GM10847 (cell line): Measurements from ENCODE around the gene CHAF1B.

Experiments
- POLR2A ChIP-seq: IDR thresholded peaks from 2 replicates; pipeline ENCODE4 v1.6.1; 2011; ENCODE audit not compliant: insufficient read length; ENCODE audit errors: extremely low read depth

CHAF1B gene

DNA sequence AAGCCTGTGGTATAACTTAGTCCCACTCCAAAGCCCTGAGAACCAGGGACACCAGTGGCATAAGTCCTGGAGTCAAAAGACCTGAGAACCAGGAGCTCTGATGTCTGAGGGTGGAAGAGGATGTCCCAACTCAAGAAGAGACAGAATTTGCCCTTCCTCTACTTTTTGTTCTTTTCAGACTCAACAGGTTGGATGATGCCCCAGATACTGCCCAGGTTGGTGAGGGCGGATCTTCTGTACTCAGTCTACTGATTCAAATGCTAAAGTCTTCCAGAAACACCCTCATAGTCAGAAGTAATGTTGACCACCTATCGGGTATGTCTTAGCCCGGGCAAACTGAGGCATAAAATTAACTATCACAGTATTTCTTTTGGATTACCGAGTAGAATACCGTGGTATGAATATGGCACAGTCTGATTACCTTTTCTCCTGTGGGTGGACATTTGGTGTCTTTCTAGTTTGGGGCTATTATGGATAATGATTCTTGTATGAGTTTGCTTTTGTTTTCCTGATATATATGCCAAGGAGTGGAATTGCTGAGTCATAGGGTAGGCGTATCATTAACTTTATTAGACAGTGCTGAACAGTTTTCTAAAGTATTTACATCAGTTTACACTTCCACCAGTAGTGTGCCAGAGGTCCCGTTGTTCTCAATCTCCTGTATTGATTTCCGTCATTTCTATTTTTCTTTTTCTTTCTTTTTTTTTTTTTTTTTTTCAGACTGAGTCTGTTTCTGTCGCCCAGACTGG lies 3.2 kb upstream of the CHAF1B start:
- TF ChIP-seq POLR2A, result no peak

DNA sequence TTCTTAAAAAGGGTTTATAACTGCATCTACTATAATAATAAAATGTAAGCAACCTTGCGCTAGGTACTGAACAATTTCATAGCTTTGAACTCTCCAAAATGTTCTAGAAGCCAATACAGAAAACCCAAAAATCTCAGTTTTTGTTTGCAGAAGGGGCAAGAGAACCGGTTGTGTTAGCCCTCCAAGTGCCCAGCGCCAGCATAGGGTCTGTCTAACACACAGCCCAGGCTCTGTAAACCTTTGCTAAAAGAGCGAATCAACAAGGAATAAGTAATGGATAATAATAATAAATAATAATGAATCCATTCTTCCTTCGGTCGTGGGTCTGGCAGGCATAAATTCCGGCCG lies 333 bp upstream of the CHAF1B start:
- no peak for TF ChIP-seq POLR2A

GRCh38 chr21:36386031-36386642 lies 945 bp downstream of the CHAF1B start:
- no peak for TF ChIP-seq POLR2A

- TF ChIP-seq POLR2A, result no peak
Measured at GRCh38 chr21:36388096-36388495, 2.9 kb downstream of the CHAF1B start.

GRCh38 chr21:36388835-36389234 lies 3.6 kb downstream of the CHAF1B start:
- no peak for TF ChIP-seq POLR2A

DNA sequence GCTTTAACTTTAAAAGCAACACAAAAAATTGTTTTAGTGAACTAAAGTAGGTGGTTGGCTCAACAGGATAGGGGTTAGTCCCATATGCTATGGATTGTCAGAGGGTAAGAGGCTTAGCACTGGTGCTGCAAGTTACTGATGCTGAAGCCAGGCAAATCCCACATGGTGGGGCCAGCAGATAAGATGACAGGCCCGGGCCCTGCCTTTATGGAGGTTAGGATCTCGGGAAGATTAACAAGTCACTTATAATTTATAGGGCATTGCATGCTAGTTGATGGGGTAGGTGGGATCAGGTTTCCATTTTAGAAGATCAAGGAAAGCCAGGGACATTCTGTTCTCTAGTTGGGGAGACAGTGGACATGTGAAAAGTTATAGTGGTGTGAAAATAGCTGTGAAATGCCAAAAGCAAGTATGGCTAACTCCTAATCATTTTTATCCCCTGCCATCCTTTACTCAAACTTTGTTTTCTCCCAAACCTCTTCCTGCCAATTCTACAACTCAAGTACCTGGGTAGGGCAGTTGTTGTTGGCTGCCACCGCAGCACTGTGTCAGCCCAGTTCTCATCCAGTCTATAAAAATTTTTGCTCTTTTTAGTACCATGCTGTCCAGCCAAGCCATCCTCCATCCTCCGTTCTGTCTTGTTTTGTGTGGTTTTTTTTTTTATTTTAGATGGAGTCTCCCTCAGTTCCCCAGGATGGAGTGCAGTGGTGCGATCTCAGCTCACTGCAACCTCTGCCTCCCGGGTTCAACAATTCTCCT lies 10.3 kb downstream of the CHAF1B start:
- no peak for TF ChIP-seq POLR2A

GRCh38 chr21:36396325-36396724 lies 11.1 kb downstream of the CHAF1B start:
- no peak for TF ChIP-seq POLR2A

DNA sequence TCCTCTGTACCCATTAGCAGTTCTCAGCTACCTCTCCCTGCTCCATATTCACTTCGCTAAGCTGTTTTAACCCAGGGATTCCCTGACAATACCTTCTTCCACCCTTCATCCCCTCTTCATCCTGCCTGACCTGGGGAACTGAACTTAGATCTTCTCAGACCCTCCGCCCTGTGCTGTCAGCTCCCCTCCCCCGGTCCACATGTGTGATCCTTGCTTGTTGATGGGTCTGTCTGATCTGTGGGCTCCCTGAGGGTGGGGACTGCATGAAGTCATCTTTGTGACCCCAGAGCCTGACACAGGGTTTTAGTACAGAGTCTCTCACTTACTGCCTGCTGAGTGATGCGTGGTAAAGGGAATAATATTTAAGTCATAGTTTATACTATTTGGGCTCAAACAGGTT lies 11.8 kb downstream of the CHAF1B start:
- TF ChIP-seq POLR2A, result no peak

DNA sequence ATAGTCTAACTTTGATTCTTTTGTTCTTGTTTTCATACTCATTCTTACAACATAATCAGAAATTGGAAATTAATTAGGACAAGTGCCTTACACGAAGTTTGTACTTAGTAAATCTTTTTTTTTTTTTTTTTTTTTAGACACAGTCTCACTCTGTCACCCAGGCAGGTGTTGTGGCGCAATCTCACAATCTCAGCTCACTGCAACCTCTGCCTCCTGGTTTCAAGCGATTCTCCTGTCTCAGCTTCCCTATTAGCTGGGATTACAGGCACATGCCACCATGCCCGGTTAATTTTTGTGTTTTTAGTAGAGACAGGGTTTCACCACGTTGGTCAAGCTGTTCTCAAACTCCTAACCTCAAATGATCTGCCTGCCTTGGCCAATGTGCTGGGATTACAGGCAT lies 12.4 kb downstream of the CHAF1B start:
- no peak for TF ChIP-seq POLR2A

- TF ChIP-seq POLR2A, result no peak
Measured at GRCh38 chr21:36400719-36401118, 15.5 kb downstream of the CHAF1B start.

DNA sequence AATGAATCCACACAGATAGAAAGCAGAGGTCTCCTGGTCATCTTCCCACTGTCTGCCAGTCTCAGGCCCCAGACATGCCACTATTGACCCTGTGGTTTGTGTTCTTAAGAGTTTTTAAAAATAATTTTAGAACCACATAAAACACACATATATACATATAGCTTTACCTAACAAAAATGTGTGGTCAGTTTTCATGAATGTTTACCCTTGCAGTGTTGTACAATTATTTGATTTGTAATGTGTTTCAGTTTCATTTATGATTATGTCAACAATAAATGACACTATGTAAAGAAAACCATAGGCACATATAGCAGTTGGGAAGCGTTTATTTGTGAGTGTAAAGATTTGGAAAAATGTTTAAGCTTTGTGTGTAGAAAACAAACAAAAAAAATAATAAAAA lies 17.1 kb downstream of the CHAF1B start:
- TF ChIP-seq POLR2A, result no peak

GRCh38 chr21:36403713-36404112 lies 18.5 kb downstream of the CHAF1B start:
- no peak for TF ChIP-seq POLR2A

- TF ChIP-seq POLR2A, result no peak
Measured at GRCh38 chr21:36408568-36408967, 23.4 kb downstream of the CHAF1B start.

GRCh38 chr21:36411301-36411700 lies 26.1 kb downstream of the CHAF1B start:
- TF ChIP-seq POLR2A, result no peak

DNA sequence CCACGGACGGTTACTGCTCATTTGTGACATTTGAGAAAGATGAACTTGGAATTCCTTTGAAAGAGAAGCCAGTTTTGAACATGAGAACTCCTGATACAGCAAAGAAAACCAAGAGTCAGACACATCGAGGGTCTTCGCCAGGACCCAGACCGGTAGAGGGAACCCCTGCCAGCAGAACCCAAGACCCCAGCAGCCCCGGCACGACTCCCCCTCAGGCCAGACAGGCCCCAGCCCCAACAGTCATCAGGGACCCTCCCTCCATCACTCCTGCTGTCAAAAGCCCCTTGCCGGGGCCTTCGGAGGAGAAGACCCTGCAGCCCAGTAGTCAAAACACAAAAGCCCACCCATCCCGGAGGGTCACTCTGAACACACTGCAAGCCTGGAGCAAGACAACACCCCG lies 27.7 kb downstream of the CHAF1B start:
- TF ChIP-seq POLR2A, result no peak

DNA sequence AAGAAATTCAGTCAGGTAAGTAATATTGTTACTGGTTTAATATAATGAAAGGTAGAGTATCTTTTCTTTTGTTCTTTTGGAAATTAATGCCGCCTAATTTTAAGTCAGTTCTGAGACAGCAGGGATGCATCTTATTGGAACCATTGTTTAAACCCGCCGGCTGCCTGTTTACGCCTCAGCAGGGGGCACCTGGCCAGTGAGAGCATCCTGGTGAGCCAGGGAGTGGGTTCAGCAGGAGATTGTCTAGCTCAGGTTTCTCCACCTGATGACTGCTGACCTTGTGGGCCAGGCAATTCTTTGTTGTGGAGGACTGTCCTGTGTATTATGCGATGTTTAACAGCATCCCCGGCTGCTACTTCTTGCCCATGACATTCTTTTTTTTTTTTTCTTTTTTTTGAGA lies 30.2 kb downstream of the CHAF1B start:
- no peak for TF ChIP-seq POLR2A
